ENCODE measurements around the gene ATP6V1C2. TPM values are rescaled to one million over a fixed set of nuclear protein-coding genes. Genes with fewer than 3 reads are reported as not detected.

The ATP6V1C2 gene
- polyA plus RNA-seq, 6 donors from 2014 or later: 0.12 to 3.9 (median 0.47) TPM

- Mint-ChIP-seq H3K36me3 (no peaks in the 10 kb centered on the region), H3K4me1 (peaks cover 5 to 12% (median 5%) of the 10 kb centered on the region in 3 donors), H3K27ac (no peak overlapping the region), H3K27me3 (peaks cover 18 to 62% (median 54%) of the 10 kb centered on the region in 3 donors), H3K9me3 (peaks cover 0 to 4% (median 0%) of the 10 kb centered on the region in 7 donors), H3K4me3 (no peak overlapping the region)
- ATAC-seq (ENCODE audit: low read depth in 2 of 2) (no peak), DNase-seq (no peak)
Observed at GRCh38 chr2:10833021-10833420, 111.6 kb downstream of the ATP6V1C2 start.

GRCh38 chr2:10834068-10834655 lies 112.7 kb downstream of the ATP6V1C2 start:
- Mint-ChIP-seq H3K4me3 (no peak overlapping the region), H3K36me3 (no peaks in the 10 kb centered on the region), H3K27me3 (peaks cover 17 to 68% (median 58%) of the 10 kb centered on the region in 3 donors), H3K27ac (no peak overlapping the region), H3K4me1 (peaks cover 5 to 12% (median 5%) of the 10 kb centered on the region in 3 donors), H3K9me3 (peaks cover 0 to 4% (median 0%) of the 10 kb centered on the region in 7 donors)
- no peak for DNase-seq
- ATAC-seq (ENCODE audit: low read depth in 2 of 2): no peak

Other genes starting within 250 kb of the ATP6V1C2 start
- gene NOL10, start 31.7 kb upstream of the ATP6V1C2 start, polyA plus RNA-seq (ENCODE audit: low read depth in 6 of 6): 10 to 100 TPM; 13.2 to 28.9 (median 21.0) TPM
- gene PDIA6, start 91.2 kb downstream of the ATP6V1C2 start, polyA plus RNA-seq (ENCODE audit: low read depth in 6 of 6): 100 to 1,000 TPM; 117 to 178 (median 138) TPM
- gene KCNF1, start 190.3 kb downstream of the ATP6V1C2 start, polyA plus RNA-seq (ENCODE audit: low read depth in 6 of 6): not detected

Data from naive B cell (primary cell).